Measurements from ENCODE around the gene NIPAL3. TPM values are rescaled to one million over a fixed set of nuclear protein-coding genes. Genes with fewer than 3 reads are reported as not detected.
"Not testable (repeated sequence)": the region's sequence is repeated elsewhere in the genome, so short reads cannot be mapped to it uniquely, and the experiment has no call there.

The NIPAL3 gene
- total RNA-seq, 1 experiment from 2014 or later, result not detected

DNA sequence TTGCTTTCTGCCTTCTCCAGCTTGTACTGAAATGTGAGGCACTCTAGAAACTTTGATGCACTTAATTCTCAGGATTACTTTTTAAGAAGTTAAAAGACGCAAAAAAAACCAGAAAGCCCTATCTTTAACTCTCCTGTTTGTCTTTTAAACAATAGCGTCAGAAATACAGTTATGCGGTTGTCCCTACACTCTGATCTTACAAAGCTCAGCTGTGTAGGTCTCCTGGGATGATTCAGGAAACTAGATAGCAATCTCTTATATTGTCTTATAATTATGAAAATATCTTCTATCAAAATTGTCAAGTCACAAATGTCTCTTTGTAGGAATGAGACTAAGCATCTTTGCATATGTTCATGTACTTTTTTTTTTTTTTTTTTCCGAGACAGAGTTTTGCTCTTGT is 60.1 kb downstream of the NIPAL3 start:
- no peaks in the 10 kb centered on the region for H3K4me1 ChIP-seq
- peaks cover 9% of the 10 kb centered on the region; the same call in 1 of the 2 replicates for H3K27me3 ChIP-seq
- no peaks in the 10 kb centered on the region for H3K36me3 ChIP-seq
- no peak overlapping the region for H3K4me3 ChIP-seq
- no peak overlapping the region for H3K27ac ChIP-seq
- DNase-seq, result no peak
- no peaks in the 10 kb centered on the region for H3K9me3 ChIP-seq (replicated peaks)

DNA sequence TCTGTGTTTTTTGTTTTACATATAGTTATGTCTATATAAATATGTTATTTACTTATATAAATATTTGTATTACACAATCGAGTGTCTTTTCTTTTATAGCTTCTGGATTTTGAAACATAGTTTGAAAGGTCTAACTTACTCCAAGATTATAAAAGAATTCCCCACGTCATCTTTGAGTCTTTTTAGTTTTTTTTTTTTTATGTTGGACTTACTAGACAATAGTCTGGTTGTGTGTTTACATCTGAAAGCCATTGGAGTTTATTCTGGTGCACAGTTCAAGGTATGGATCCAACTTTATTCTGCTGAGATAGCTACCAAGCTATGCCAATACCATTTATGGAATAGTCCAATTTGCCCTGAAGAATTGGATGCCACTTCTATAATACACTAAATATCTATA is 61.0 kb downstream of the NIPAL3 start:
- Histone ChIP-seq H3K9me3 (replicated peaks) (no peaks in the 10 kb centered on the region), H3K27ac (no peak overlapping the region), H3K4me1 (no peaks in the 10 kb centered on the region), H3K4me3 (no peak overlapping the region), H3K36me3 (no peaks in the 10 kb centered on the region), H3K27me3 (peaks cover 11% of the 10 kb centered on the region)
- DNase-seq, result no peak

DNA sequence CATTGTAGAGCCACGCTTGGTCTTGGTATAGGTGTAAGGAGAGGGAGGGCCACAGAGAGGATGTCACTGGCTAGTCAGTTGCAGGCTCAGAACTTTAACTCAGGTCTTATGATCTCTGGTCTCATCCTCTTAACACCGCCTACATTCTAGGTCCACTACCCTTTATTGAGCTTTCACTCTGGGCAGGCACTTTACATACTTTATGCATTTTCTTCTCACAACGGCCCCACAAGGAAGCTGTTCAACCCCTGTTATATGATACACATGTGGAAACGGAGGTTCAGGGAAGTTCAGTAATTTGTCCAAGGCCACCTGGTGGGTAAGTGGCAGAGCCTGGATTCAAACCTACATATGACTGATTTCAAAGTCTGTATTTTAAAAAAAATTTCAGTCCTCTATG is 61.7 kb downstream of the NIPAL3 start:
- Histone ChIP-seq H3K9me3 (replicated peaks) (no peaks in the 10 kb centered on the region), H3K36me3 (no peaks in the 10 kb centered on the region), H3K4me3 (no peak overlapping the region), H3K4me1 (no peaks in the 10 kb centered on the region), H3K27me3 (peaks cover 13% of the 10 kb centered on the region), H3K27ac (no peak overlapping the region)
- no peak for DNase-seq

GRCh38 chr1:24481101-24481500 is 65.5 kb downstream of the NIPAL3 start:
- no peak for DNase-seq
- Histone ChIP-seq H3K36me3 (no peaks in the 10 kb centered on the region), H3K4me1 (no peaks in the 10 kb centered on the region), H3K4me3 (no peak overlapping the region), H3K27me3 (peaks cover 9% of the 10 kb centered on the region; the same call in 1 of the 2 replicates), H3K27ac (no peak overlapping the region), H3K9me3 (replicated peaks) (no peaks in the 10 kb centered on the region)

- Histone ChIP-seq H3K4me3 (no peak overlapping the region), H3K36me3 (no peaks in the 10 kb centered on the region), H3K27me3 (peaks cover 9% of the 10 kb centered on the region; the same call in 1 of the 2 replicates), H3K9me3 (replicated peaks) (no peaks in the 10 kb centered on the region), H3K4me1 (no peaks in the 10 kb centered on the region), H3K27ac (no peak overlapping the region)
- DNase-seq, result no peak
These were observed 66.4 kb downstream of the NIPAL3 start for GRCh38 chr1:24481843-24482610.

- Histone ChIP-seq H3K27me3 (peaks cover 4% of the 10 kb centered on the region; the same call in 1 of the 2 replicates), H3K4me3 (no peak overlapping the region), H3K27ac (no peak overlapping the region), H3K4me1 (no peaks in the 10 kb centered on the region), H3K9me3 (replicated peaks) (no peaks in the 10 kb centered on the region), H3K36me3 (no peaks in the 10 kb centered on the region)
- DNase-seq, result no peak
These were observed 67.8 kb downstream of the NIPAL3 start for GRCh38 chr1:24483441-24483840.

DNA sequence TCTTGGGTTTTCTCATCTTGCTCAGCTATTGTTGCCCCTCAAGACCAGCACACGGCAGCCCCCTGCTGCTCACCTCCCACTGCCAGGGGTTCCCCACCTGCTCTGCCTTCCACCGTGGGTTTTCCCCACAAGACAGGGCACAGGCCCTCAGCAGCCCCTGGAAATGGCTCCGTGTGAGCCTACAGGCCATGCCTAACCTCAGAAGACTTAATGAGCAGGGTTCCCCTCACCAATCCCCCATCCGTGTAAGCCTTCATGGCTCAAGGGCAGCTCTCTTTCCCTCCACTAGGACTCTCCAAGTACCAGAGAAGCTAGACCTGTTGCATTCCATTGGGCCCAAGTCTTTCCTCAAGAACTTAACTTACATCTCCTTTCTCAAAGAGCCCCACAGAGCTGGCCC is 68.6 kb downstream of the NIPAL3 start:
- Histone ChIP-seq H3K36me3 (no peaks in the 10 kb centered on the region), H3K27me3 (peaks cover 4% of the 10 kb centered on the region; the same call in 1 of the 2 replicates), H3K9me3 (replicated peaks) (peaks cover 3% of the 10 kb centered on the region; the same call in 1 of the 2 replicates), H3K4me1 (no peaks in the 10 kb centered on the region), H3K4me3 (no peak overlapping the region), H3K27ac (no peak overlapping the region)
- no peak for DNase-seq

DNA sequence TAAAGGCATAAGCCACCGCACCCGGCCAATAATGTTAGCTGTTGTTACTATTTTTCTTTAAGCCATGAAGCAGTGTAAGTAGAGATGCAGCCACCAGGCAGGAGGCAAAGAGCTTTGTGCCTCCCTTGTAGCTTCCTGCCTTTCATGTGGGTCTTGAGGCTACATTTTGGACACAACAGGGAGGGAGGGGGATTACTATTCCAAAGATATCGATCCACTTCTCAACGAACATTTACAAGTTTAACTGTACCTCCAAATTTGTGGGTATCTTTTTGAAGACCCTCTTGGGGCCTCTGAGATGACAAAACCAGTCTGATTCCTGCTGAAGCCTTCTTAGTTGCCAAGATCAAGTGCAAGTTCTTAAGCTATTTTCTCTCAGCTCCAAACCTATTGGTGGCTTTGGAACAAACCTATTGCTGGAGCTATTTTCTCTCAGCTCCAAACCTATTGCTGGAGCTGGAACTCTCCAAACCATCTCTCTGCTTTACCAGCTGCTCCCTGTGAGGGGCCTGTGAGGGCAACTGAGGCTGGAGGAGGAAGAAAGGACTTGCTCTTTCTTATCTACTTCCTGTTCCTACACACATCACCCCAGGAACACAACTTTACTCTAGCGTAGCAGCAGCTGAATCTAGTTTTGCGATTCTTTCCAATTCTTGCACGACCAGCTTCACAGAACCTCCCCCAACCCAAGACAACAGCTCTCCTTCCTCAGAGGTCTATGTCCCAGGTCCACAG is 70.9 kb downstream of the NIPAL3 start:
- peaks cover 3% of the 10 kb centered on the region; the same call in 1 of the 2 replicates for H3K27me3 ChIP-seq
- peaks cover 8% of the 10 kb centered on the region; the same call in 1 of the 2 replicates for H3K9me3 ChIP-seq (replicated peaks)
- no peak for DNase-seq
- no peak overlapping the region for H3K27ac ChIP-seq
- H3K36me3 ChIP-seq, result no peaks in the 10 kb centered on the region
- H3K4me3 ChIP-seq, result no peak overlapping the region
- no peaks in the 10 kb centered on the region for H3K4me1 ChIP-seq

- no peaks in the 10 kb centered on the region; the same call in 1 of the 2 replicates for H3K27me3 ChIP-seq
- no peaks in the 10 kb centered on the region for H3K36me3 ChIP-seq
- H3K4me1 ChIP-seq, result no peaks in the 10 kb centered on the region
- H3K9me3 ChIP-seq (replicated peaks), result peaks cover 9% of the 10 kb centered on the region; the same call in 1 of the 2 replicates
- H3K27ac ChIP-seq, result no peak overlapping the region
- DNase-seq, result no peak
- H3K4me3 ChIP-seq, result no peak overlapping the region
These were observed 71.9 kb downstream of the NIPAL3 start for GRCh38 chr1:24487455-24487854.

DNA sequence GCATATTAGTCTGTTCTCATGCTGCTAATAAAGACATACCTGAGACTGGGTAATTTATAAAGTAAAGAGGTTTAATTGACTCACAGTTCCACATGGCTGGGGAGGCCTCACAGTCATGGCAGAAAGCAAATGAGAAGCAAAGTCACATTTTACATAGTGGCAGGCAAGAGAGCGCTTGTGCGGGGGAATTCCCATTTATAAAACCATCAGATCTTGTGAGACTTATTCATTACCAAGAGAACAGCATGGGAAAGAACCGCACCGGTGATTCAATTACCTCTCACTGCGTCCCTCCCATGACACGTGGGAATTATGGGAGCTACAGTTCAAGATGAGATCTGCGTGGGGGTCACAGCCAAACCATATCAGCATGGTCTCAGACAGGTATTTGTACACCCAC is 72.6 kb downstream of the NIPAL3 start:
- H3K27me3 ChIP-seq; H3K4me3 ChIP-seq; H3K4me1 ChIP-seq; DNase-seq; H3K9me3 ChIP-seq (replicated peaks); H3K36me3 ChIP-seq; H3K27ac ChIP-seq: not testable (repeated sequence)

DNA sequence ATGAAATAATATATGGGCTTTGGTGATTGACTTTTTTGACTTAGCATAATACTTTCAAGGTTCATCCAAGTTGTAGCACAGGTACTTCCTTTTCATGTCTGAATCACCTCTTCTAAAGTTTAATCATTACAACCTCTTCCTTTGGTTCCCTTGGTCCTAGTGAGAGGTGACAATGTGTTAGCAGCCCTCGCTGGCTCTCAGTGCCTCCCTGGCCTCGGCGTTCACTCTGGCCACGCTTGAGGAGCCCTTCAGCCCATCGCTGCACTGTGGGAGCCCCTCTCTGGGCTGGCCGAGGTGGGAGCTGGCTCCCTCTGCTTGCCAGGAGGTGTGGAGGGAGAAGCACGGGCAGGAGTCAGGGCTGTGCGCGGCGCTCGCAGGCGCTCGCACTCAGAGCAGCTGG is 74.1 kb downstream of the NIPAL3 start:
- H3K27me3 ChIP-seq, result peaks cover 3% of the 10 kb centered on the region

GRCh38 chr1:24490101-24490781 is 74.6 kb downstream of the NIPAL3 start:
- Histone ChIP-seq H3K9me3 (replicated peaks) (peaks cover 9% of the 10 kb centered on the region; the same call in 1 of the 2 replicates), H3K4me3 (no peak overlapping the region), H3K27me3 (peaks cover 3% of the 10 kb centered on the region), H3K4me1 (no peaks in the 10 kb centered on the region), H3K27ac (no peak overlapping the region), H3K36me3 (no peaks in the 10 kb centered on the region)
- no peak for DNase-seq

More for the DNA sequence above, 74.1 kb downstream of the NIPAL3 start:
- Histone ChIP-seq H3K27ac (no peak overlapping the region), H3K4me1 (no peaks in the 10 kb centered on the region), H3K9me3 (replicated peaks) (peaks cover 9% of the 10 kb centered on the region; the same call in 1 of the 2 replicates), H3K36me3 (no peaks in the 10 kb centered on the region), H3K4me3 (no peak overlapping the region)
- no peak for DNase-seq

GRCh38 chr1:24491577-24492360 is 76.2 kb downstream of the NIPAL3 start:
- Histone ChIP-seq H3K27ac (no peak overlapping the region), H3K4me3 (no peak overlapping the region), H3K36me3 (no peaks in the 10 kb centered on the region), H3K9me3 (replicated peaks) (peaks cover 9% of the 10 kb centered on the region; the same call in 1 of the 2 replicates), H3K4me1 (no peaks in the 10 kb centered on the region), H3K27me3 (peaks cover 3% of the 10 kb centered on the region; the same call in 1 of the 2 replicates)
- DNase-seq, result no peak

DNA sequence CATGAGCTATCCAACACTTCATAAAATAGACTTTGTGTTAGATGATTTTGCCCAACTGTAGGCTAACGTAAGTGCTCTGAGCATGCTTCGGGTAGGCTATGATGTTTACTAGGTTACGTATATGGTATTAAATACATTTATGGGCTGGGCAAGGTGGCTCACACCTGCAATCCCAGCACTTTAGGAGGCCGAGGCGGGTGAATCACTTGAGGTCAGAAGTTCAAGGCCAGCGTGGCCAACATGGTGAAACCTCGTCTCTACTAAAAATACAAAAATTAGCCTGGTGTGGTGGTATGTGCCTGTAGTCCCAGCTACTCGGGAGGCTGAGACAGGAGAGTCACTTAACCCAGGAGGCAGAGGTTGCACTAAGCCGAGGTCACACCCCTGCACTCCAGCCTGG is 77.3 kb downstream of the NIPAL3 start:
- H3K27me3 ChIP-seq; H3K4me1 ChIP-seq; H3K36me3 ChIP-seq; DNase-seq; H3K9me3 ChIP-seq (replicated peaks); H3K4me3 ChIP-seq; H3K27ac ChIP-seq: not testable (repeated sequence)

All from SJCRH30 (cell line).